Activated T-cell treated with anti-CD3 and anti-CD28 coated beads, Interleukin-2, amount 50 U/mL, for 1 hour (primary cell): ENCODE data around the gene DUS1L.

Source experiments
- DNase-seq: peaks from one replicate; pipeline ENCODE4 v3.0.0-alpha.2; 2020

DUS1L gene

GRCh38 chr17:82065638-82066303 is at the start of gene DUS1L:
DUS1L (minus strand) TSS chr17:82065804; CDS start chr17:82065059, 745 bp downstream.
- DNase-seq, result peak; percentile 81

- DNase-seq, result no peak
Observed at GRCh38 chr17:82114872-82115271, 49.3 kb upstream of the DUS1L start.

DNA sequence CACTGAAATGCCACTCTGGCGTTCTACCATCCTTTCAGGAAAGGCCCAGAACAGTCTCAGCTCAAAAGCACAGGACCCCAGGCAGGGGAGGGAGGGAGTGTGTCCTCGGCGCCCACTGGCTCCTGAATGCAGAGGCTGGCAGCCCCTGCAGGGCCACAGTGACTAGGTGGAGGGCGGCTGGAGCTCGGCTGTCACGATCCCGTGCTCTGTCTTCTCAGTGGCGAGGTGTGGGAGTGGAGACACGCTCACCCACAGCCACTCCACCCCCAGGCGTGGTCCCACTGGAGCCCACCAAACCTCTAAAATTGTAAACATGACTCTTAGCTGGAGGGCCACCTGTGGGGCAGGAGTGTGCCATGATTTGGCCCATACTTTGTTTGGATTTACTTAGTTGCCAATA is 48.8 kb upstream of the DUS1L start:
- no peak for DNase-seq

GRCh38 chr17:82113941-82114340 is 48.3 kb upstream of the DUS1L start:
- DNase-seq, result no peak

DNA sequence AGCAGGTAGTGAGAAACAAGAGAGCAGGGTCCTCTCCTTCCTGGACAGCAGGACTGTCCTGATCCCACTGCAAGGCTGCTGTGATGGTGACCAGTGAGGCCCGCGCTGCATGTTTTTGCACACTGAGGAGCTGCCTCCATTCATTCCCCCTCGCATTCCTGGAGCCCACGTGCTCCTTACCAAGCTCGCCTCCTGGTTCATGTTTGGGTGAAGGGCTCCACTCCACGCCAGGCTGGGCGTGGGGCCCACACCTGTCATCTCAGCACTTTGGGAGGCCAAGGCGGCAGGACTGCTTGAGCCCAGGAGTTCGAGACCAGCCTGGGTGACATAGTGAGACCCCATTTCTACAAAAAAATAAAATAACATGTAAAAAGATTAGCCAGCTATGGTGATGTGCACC is 47.8 kb upstream of the DUS1L start:
- no peak for DNase-seq

GRCh38 chr17:82112914-82113311 is 47.3 kb upstream of the DUS1L start:
- DNase-seq, result no peak

DNA sequence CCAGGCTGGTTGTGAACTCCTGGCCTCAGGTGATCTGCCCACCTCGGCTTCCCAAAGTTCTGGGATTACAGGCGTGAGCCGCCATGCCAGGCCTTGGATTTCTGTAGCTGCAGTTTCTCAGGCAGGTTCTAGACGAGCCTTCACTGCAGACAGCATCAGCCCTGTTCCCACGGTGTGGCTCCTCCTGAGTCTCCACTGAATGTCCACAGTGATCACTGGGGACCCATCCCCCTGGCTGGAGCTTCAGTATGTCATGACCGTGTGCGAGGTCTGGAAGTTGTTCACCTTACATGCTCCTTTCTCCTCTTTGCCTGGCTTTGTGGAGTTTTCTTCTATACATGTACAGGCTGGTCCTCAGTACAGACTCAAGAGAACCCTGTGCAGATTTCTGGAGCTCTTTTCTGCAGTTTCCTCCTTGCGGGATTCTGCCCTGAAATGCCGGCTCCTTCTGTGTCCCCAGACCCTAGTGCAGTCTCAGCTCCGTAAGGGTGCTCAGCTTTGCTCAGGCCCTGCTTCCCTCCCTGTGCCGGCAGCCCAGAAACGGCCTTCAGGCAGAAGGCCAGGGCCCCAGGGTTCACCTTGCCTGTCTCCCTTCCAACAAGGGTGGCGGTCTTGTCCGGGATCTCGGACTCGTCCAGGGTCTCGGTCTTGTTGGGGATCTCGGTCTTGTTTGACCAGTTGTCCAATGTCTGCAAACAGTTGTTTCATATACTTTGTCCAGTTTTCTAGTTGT is 46.7 kb upstream of the DUS1L start:
- DNase-seq, result no peak

GRCh38 chr17:82110298-82110697 is 44.7 kb upstream of the DUS1L start:
- no peak for DNase-seq

GRCh38 chr17:82108961-82109475 is 43.4 kb upstream of the DUS1L start:
- no peak for DNase-seq

GRCh38 chr17:82108496-82108945 is 42.9 kb upstream of the DUS1L start:
- no peak for DNase-seq

- no peak for DNase-seq
Observed at GRCh38 chr17:82108038-82108437, 42.4 kb upstream of the DUS1L start.

- DNase-seq, result no peak
Observed at GRCh38 chr17:82107341-82107860, 41.8 kb upstream of the DUS1L start.

GRCh38 chr17:82106688-82107305 is 41.2 kb upstream of the DUS1L start:
- no peak for DNase-seq

GRCh38 chr17:82105882-82106687 is 40.5 kb upstream of the DUS1L start:
- peak; percentile 65 for DNase-seq

- DNase-seq, result no peak
Observed at GRCh38 chr17:82105417-82105881, 39.8 kb upstream of the DUS1L start.

GRCh38 chr17:82104797-82105416 is 39.3 kb upstream of the DUS1L start:
- DNase-seq, result no peak

GRCh38 chr17:82103553-82104451 is 38.2 kb upstream of the DUS1L start:
- no peak for DNase-seq

GRCh38 chr17:82101767-82102679 is 36.4 kb upstream of the DUS1L start:
- DNase-seq, result no peak

DNA sequence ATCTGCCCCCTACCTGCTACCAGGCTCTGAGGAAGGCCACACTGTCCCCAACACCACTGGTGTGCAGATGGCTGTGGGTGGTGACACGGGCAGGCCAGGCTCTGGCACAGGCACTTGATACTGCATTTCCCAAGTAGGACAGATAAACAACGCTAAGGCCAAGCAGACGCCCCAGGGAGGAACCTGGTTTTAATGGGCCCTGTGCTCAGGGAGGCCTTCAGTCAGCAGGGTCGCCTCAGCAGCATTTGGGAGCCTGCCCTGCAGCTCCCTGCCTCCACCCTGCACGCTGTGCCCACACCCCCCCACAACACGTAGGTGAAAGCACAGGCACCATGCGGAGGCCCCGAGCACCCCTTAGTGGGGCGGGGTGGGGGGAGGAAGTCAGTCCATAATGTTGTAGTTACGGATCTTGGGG is 35.7 kb upstream of the DUS1L start:
- DNase-seq, result no peak
